Hematopoietic multipotent progenitor cell treated with erythropoietin and hydrocortisone succinate and interleukin-3 and kit ligand, for 4 days (in vitro differentiated cells): ENCODE measurements around the gene UBE2J2.
A peak's percentile ranks its signal among the peaks of the same experiment; 100 is the strongest.

ENCODE experiments used
- DNase-seq: peaks from one replicate; pipeline ENCODE4 v3.0.0-alpha.2; 2015

UBE2J2 gene

DNA sequence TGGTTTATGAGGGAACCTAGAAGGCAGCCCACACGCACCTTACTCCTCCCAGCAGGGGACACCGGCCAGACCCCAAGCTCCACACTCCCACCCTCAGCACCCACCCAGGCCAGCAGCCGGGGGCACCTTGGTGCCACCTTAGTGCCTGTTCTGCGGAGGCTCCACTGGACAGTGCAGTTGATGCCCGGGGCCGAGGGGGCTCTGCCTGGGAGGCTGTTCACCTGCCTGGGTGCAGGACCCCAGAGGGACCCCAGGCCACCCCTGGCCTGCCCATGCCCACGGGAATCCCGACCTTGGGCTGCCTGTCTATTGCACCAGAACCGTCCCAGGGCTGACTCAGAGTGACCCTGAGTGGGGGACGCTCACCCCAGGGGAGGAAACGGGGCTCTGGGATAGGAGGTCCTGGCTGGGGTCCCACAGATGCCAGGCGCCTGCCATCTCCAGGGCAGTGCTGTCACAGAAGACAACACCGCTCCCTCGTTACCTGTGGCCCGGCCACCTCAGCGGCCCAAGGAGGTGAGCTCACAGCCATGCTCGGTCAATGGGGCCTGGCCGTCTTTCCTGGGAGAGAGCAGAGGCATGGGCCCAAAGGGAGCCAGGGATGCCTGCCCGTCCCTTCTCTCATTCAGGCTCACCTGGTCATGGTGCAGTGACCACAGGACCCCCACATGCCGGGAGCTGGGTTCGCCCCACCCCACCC, 7.3 kb upstream of the UBE2J2 start:
- no peak for DNase-seq

DNA sequence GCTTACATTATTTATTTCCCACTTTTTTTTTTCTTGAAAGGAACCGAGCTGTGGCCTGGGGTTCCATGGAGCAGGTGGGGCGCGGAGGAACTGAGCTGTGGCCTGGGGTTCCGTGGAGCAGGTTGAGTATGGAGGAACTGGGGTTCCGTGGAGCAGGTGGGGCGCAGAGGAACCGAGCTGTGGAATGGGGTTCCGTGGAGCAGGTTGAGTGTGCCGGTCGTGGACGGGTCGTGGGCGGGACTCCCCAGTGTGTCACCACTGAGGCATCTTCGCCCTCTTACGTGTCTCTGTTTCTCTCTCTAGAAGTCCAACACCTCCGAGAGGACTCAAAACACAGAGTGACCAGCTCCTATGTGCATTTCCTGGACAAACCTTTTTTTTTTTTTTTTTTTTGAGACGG, 5.4 kb upstream of the UBE2J2 start:
- DNase-seq: no peak

DNA sequence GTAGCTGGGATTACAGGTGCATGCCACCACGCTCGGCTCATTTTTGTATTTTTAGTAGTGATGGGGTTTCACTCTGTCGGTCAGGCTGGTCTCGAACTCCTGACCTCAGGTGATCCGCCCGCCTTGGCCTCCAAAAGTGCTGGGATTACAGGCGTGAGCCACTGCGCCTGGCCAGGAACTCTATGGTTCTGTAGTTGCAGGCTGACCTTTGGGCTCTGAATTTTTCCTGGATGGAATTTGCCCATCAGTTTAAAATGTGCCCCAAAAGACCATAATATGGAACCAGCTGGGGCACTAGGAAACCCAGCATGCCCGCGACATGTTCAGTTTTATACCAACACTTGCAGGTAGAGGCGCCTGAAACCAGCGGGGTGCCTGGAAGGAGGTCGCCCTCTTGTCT, 5.0 kb upstream of the UBE2J2 start:
- DNase-seq: no peak

- no peak for DNase-seq
Observed at GRCh38 chr1:1275836-1276235, 2.2 kb upstream of the UBE2J2 start.

DNA sequence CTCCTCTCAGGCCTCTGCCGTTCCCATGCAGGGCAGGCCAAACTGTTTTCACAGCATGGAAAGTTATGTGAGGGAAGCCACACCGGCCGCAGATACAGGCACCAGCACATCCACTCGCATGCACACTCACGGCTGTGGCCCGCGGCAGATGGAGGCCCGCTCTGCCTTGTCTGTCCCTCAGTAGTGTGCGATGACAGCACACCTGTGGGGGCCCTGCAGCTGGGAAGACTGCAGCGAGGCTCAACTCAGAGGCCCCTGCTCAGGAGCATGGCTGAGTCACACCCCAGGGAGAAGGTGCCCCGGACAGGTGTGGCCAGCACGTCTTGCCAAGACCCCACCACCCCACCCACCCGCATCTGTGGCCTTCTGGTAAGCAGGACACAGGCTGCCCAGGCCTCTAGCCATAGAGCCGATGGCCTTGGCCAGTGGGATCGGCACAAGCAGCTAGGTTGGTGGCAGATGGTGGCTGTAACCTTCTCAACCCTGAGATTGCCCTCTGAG, 1.3 kb upstream of the UBE2J2 start:
- no peak for DNase-seq

DNA sequence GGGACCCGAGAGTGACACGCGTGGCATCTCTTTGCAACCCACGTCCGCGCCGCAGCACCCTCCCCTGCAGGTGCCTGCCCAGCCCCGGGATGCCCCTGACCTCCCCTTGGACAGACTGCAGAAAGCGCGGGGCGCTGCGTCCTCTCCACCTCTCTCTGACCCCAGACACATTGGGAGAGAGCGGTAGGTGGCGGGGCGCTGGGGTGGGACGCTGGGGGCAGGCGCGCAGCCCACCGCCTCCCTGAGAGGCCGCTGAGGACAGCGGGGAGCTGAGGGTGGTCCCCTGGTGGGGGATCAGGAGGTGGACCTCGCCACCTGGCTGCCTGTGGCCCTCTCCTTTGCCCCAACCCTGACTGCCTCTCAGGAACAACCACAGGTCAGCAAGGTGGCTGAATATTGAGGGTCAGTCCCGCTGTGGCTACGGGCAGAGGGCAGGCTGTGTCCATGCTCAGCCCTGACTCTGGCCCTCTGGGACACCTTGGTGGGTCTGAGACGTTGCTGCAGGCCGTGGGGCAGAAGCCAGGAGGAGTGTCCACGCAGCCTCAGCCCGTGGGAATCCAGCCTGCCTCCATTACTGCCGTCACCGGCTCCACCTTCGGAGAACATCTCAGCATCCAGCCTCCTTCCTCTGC, 761 bp upstream of the UBE2J2 start:
- DNase-seq: no peak

DNA sequence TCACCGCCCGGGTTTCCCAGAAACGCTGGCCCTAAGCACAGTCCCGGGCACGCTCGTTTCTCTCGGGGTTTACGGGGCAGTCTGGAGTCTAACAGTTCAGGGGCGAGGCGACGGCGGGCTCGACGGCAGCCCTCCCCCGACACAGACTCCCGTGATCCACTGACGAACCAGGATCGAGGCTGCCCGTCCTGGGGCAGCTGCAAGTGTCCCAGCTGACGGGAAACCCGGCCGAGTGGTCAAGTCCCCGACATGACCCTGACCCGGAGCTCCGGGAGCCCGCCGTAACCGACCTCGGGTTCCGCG, 494 bp downstream of the UBE2J2 start:
- DNase-seq: no peak

GRCh38 chr1:1272341-1273208, 1.1 kb downstream of the UBE2J2 start:
- DNase-seq: peak; percentile 25

GRCh38 chr1:1270813-1271212, 2.8 kb downstream of the UBE2J2 start:
- DNase-seq: no peak

DNA sequence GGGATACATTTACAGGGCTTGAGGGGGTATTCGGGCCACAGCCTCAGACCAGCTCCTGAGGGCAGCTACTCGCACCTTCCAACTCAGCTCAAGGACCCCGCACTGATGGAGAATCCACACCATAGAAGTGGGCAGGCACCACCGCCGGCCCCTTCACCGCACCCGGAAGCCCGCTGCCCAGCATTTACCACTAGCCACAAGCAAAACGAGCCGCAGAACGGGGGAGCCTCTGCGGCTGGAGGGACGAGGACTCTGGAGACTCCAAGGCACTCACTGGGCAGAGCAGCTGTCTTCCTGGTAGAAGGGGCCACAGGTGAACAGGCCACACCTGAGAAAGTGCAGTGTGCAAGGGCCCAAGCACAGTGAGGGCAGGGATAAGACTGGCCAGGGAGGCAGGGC, 5.4 kb downstream of the UBE2J2 start:
- DNase-seq: no peak

GRCh38 chr1:1267488-1268283, 6.0 kb downstream of the UBE2J2 start:
- DNase-seq: no peak

- peak; percentile 48 for DNase-seq
Observed at GRCh38 chr1:1264868-1265272, 8.8 kb downstream of the UBE2J2 start.

DNA sequence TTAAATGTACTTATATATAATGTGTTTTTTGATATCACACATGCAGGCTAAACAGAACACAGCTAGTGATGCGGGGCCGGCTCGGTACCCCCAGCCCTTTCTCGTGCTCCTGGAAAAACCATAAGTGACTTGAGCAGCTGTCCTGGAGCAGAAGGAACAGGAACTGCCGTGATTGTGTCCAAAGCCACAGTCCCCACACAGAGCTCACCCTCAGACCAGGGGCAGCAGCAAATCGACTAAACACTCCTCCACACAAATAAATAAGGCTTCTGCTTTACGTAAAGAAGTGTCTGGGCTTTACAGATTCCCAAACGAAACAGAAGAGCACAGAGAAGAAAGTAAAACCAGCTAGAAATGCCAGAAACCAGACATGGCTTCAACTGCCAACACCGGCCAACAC, 9.6 kb downstream of the UBE2J2 start:
- no peak for DNase-seq

DNA sequence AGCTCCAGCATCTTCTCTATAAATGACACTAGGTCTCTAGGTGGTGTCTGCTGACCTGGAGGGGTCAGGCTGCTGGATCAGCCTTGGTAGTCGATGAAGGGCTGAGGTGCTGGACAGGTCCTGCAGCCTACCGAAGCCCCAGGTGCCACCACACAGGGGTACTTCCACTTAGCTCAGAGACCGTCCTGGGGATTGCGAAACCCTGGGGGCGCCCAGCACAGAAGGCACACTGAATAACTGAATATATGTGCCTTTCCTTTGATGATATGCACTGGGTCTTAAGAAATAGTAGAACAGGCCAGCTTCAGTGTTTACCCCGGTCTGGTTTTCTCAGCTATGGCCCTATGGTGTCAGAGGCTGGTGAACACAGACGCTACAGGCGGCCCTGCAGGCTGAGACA, 10.9 kb downstream of the UBE2J2 start:
- DNase-seq: no peak

GRCh38 chr1:1262071-1262470, 11.6 kb downstream of the UBE2J2 start:
- DNase-seq: peak; percentile 71

- peak; percentile 84 for DNase-seq
Observed at GRCh38 chr1:1260843-1261560, 12.7 kb downstream of the UBE2J2 start.

DNA sequence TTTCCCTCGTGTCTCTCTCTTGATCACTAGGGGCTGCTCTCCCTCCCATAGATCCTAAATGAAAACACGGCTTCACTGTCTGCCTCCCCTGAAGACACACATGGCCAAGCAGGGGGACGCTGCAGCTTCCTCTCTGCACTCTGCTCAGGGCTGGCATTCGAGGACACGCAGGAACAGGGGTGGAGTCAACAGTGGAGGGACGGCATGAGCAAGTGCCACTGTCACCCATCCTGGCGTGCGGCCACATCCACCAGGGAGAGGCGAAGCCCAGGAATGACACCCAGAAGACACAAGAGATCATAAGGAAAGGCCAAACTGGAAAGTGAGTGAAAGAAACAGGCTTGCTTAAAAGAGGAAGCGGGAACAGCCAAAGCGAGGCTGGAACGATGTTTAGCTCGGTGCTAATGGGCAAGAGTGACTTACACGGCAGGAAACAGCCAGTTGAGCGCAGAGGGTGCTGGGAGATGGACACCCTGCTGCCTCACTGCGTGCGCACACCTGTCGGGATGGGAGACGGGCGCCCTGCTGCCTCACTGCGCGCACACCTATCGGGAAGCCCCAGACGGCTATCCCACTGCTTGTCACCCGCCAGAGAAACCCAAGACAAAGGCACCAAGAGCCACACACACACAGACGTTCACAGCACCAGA, 13.6 kb downstream of the UBE2J2 start:
- DNase-seq: no peak

GRCh38 chr1:1259540-1259939, 14.1 kb downstream of the UBE2J2 start:
- DNase-seq: no peak

DNA sequence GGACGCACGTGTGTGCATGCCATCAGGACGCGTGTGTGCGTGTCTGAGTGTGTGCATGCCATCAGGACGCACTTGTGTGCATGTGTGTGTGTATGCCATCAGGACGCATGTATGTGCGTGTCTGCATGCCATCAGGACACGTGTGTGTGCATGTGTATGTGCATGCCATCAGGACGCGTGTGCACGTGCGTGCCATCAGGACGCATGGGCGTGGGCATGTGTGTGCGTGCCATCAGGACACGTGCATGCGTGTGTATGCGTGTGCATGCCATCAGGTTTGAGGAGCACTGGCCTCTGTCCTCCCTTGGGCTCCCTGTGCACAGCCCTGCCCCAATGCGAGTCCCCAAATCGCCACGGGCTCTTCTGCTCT, 14.6 kb downstream of the UBE2J2 start:
- no peak for DNase-seq

DNA sequence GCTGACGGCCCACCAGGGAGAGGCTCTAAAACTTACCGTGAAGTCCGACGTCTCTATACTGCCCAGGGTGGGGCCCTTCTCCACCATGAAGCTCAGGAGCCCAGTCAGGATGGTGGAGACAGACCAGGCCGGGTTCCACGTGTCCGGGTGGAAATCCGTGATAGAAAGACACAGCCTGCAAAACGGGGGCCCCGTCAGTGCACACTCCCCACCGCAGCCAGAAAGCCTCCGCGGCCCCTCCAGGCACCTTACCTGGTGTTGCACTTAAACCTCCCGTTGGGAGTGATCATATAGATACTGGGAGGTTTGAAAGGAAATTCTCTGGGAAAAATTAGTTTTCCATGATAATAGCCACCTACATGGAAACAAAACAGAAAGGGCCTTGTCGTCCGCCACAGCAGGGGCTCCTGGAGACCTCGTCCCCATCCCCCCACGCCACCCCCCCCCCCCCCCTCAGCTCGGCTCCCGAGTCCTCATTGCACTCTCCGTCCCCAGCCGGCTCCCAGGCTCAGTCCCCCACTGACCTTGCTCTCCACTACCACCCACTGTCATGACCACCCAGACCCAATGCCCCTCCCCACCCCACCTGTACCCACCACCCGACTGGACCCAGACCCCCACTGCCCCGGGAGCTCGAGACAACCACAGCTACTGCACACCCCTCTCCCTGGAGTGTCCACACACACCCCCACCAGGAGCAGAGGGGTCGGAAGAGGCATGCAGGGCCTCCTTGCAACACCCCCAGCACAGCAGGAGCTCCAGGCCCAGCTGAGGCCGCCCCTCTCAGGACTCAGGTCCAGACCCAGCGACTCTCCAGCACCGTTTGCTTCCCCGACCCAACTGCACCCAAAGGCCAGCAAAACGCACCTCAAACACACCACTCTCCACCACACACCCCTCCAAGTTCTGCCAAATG, 16.4 kb downstream of the UBE2J2 start:
- DNase-seq: no peak

DNA sequence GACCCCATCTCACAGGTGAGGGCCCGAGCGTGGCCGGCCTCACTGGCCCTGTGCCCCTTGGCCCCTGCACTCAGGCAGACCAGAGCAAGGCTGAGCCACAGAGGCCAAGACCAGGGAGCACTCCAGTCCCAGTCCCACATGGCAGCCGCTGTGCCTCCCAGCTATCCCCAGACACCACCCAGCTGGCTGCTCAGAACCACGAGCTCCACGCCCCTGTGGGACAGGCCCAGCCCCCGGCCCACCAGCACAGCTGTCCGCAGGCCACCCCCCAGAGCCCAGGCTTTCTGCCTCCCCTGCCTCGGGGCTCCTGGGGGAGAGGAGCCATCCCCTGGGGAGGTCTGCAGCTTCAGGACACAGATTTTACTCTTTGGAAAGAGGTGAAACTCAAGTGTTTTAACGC, 18.0 kb downstream of the UBE2J2 start:
- DNase-seq: no peak
